Endodermal cell (in vitro differentiated cells): Measurements from ENCODE around the gene ENDOV. TPM values are rescaled to one million over a fixed set of nuclear protein-coding genes. Genes with fewer than 3 reads are reported as not detected.

ENCODE experiments used
- DNase-seq: peaks from one replicate; pipeline ENCODE4 v3.0.0-alpha.2; 2017
- H3K27ac ChIP-seq: 2 replicates; pipeline ENCODE4 v1.5.1; 2013; ENCODE audit warnings: mild to moderate bottlenecking, low read depth, low read length, moderate library complexity
- H3K27me3 ChIP-seq: 2 replicates; pipeline ENCODE4 v1.6.1; 2013; ENCODE audit warnings: mild to moderate bottlenecking, low read length, moderate library complexity; ENCODE audit not compliant: insufficient read depth, control insufficient read depth, poor library complexity, severe bottlenecking
- H3K36me3 ChIP-seq: 2 replicates; pipeline ENCODE4 v1.7.0; 2013; ENCODE audit warnings: mild to moderate bottlenecking, low read length, moderate library complexity; ENCODE audit not compliant: control insufficient read depth, insufficient read depth
- H3K4me1 ChIP-seq: one replicate; pipeline ENCODE4 v1.7.0; 2013; ENCODE audit warnings: low read length; ENCODE audit not compliant: control insufficient read depth, insufficient read depth
- H3K4me3 ChIP-seq: 2 replicates; pipeline ENCODE4 v1.5.1; 2013; ENCODE audit warnings: mild to moderate bottlenecking, low read length, moderate library complexity
- H3K9ac ChIP-seq: 2 replicates; pipeline ENCODE4 v1.6.1; 2013; ENCODE audit warnings: mild to moderate bottlenecking, low read length, moderate library complexity; ENCODE audit not compliant: poor library complexity, severe bottlenecking; ENCODE audit errors: extremely low read depth
- H3K9me3 ChIP-seq: 2 replicates; pipeline ENCODE4 v1.6.1; 2013; ENCODE audit warnings: mild to moderate bottlenecking, low read length, moderate library complexity; ENCODE audit not compliant: control insufficient read depth
- H3K27ac Mint-ChIP-seq: 2 replicates; pipeline ENCODE4 v1.8.0; 2020; ENCODE audit warnings: mixed read lengths
- H3K27me3 Mint-ChIP-seq: 2 replicates; pipeline ENCODE4 v1.8.0; 2021; ENCODE audit warnings: mild to moderate bottlenecking, mixed read lengths; ENCODE audit not compliant: insufficient read depth
- H3K36me3 Mint-ChIP-seq: 2 replicates; pipeline ENCODE4 v1.8.0; 2020; ENCODE audit warnings: low read depth, mixed read lengths
- H3K4me1 Mint-ChIP-seq: 2 replicates; pipeline ENCODE4 v1.8.0; 2020; ENCODE audit warnings: mixed read lengths
- H3K4me3 Mint-ChIP-seq: 2 replicates; pipeline ENCODE4 v1.8.0; 2020; ENCODE audit warnings: mild to moderate bottlenecking, moderate library complexity, mixed read lengths
- H3K9me3 Mint-ChIP-seq: 2 replicates; pipeline ENCODE4 v1.8.0; 2020; ENCODE audit warnings: mild to moderate bottlenecking, mixed read lengths
- CTCF ChIP-seq: fragments of 200-600 bp; sonication (generic); conservative IDR thresholded peaks from 2 replicates; pipeline ENCODE4 v1.5.0; 2021; ENCODE audit warnings: antibody characterized with exemption, mild to moderate bottlenecking
- whole genome bisulfite sequencing, 2 experiments: methylation state at CpG; one replicate each; pipeline versions ENCODE4 v1.1.5 to v1.1.7; 2013; ENCODE audit warnings: missing lambda C conversion rate in 2 of 2, mixed read lengths in 1 of 2; ENCODE audit not compliant: insufficient coverage in 1 of 2, insufficient read length in 1 of 2; 5-methylcytosine and 5-hydroxymethylcytosine counted together
- total RNA-seq, 2 donors: library from RNA; stranded (reverse); fragmentation: NEBNext Ultra II Directional in 1 of 2; extraction: Animal tissue kit (Norgen Biotek cat#: 25700) in 1 of 2; gene quantifications; 2 replicates in 1 of 2; 3 replicates in 1 of 2; pipeline ENCODE4 v1.2.1, GENCODE V29; 2021

The ENDOV gene
- total RNA-seq, 2 donors from 2014 or later: 38.8 to 47.1 TPM

DNA sequence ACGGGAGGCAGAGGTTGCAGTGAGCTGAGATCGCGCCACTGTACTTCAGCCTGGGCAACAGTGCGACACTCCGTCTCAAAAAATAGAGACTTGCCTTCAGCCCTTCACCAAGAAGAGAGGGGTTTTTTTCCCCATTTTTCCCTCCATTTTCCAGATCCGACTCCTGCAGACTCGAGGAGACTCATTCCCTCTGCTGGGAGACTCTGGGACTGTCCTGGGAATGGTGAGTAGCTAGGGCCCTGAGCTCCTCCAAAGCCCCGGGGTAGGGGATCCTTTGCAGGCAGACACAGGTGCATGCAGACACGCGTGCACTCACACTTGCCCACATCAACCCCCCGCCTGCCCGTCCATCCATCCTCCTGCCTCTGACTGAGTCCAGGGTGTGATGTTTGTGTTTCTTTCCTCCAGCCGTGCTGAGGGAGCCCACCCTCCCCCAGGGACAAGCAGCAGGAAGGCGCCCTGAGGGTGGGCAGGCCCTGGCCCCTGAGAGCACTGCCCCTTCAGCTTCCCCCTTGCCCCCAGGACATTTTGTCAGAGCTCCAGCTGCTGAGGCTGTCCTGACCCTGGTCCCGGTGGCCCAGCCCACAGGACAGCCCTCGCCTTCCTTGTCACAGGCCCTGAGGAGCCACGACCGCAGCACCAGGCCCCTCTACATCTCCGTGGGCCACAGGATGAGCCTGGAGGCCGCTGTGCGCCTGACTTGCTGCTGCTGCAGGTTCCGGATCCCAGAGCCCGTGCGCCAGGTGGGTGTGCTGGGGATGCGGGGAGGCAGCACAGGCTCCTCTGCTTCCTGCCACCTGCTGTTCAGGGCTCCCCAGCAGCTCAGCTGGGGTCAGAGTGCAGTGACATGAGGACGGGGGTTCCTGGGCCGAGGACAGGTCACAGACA is 10.2 kb downstream of the ENDOV start:
- peaks cover 4% of the 10 kb centered on the region for H3K4me1 Mint-ChIP-seq
- H3K27me3 Mint-ChIP-seq: no peaks in the 10 kb centered on the region
- TF ChIP-seq CTCF: peak; percentile 40
- H3K36me3 ChIP-seq: peaks cover 1% of the 10 kb centered on the region
- DNase-seq: peak; percentile 78
- H3K36me3 Mint-ChIP-seq: peaks cover 4% of the 10 kb centered on the region
- H3K27me3 ChIP-seq: no peaks in the 10 kb centered on the region
- no peak overlapping the region for H3K27ac ChIP-seq
- no peak overlapping the region for H3K4me3 ChIP-seq
- H3K9me3 Mint-ChIP-seq: no peaks in the 10 kb centered on the region
- H3K27ac Mint-ChIP-seq: no peak overlapping the region
- peaks cover 5% of the 10 kb centered on the region for H3K4me1 ChIP-seq
- no peak overlapping the region for H3K9ac ChIP-seq
- no peak overlapping the region for H3K4me3 Mint-ChIP-seq
- no peaks in the 10 kb centered on the region for H3K9me3 ChIP-seq
- WGBS, 2 experiments: 91% methylated on average over 19 to 27 of the region's 27 CpGs

DNA sequence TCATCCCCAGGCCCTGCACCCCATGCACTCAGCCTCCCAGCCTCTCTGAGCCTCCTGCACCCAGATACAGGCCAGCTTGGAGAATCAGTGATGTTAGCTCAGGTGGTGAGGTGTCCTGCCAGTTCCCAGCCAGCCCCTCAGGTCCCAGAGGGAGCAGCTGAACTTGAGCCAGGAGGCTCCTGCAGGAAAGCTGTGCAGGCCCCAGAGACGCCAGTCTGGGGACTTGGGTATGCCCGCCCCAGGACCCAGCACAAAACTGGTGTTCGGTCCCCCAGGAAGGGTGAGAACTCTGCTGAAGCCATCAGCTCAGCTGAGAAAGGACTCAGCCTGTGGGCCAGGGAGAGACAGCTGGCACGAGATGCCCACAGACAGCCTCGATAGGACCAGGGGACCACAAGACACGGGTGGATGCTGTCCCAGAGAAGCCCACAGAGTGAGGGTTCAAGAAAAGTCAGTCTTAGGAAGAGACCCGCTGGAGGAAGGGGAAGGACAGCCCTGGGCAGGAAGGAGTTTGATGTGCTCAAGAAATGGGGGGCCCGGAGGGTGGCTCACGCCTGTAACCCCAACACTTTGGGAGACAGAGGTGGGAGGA is 11.0 kb downstream of the ENDOV start:
- Histone ChIP-seq H3K36me3 (no peaks in the 10 kb centered on the region), H3K4me1 (peaks cover 5% of the 10 kb centered on the region), H3K27me3 (no peaks in the 10 kb centered on the region), H3K4me3 (no peak overlapping the region), H3K9ac (no peak overlapping the region), H3K27ac (no peak overlapping the region), H3K9me3 (no peaks in the 10 kb centered on the region)
- no peak for TF ChIP-seq CTCF
- 90 to 99% methylated on average over 9 of the region's 9 CpGs for WGBS, 2 experiments
- no peak overlapping the region for H3K4me3 Mint-ChIP-seq
- H3K9me3 Mint-ChIP-seq: no peaks in the 10 kb centered on the region
- no peaks in the 10 kb centered on the region for H3K27me3 Mint-ChIP-seq
- no peak for DNase-seq
- H3K27ac Mint-ChIP-seq: no peak overlapping the region
- H3K36me3 Mint-ChIP-seq: no peaks in the 10 kb centered on the region
- H3K4me1 Mint-ChIP-seq: peaks cover 4% of the 10 kb centered on the region

GRCh38 chr17:80426671-80427326 is 11.8 kb downstream of the ENDOV start:
- peak; percentile 99 for TF ChIP-seq CTCF
- H3K27me3 Mint-ChIP-seq: no peaks in the 10 kb centered on the region
- no peaks in the 10 kb centered on the region for H3K9me3 ChIP-seq
- H3K27ac Mint-ChIP-seq: no peak overlapping the region
- H3K4me3 Mint-ChIP-seq: no peak overlapping the region
- H3K9ac ChIP-seq: no peak overlapping the region
- H3K4me1 ChIP-seq: peaks cover 5% of the 10 kb centered on the region
- H3K9me3 Mint-ChIP-seq: no peaks in the 10 kb centered on the region
- no peaks in the 10 kb centered on the region for H3K36me3 ChIP-seq
- H3K4me3 ChIP-seq: no peak overlapping the region
- peak; percentile 98 for DNase-seq
- 33 to 48% methylated on average over 15 to 24 of the region's 24 CpGs for WGBS, 2 experiments
- H3K36me3 Mint-ChIP-seq: no peaks in the 10 kb centered on the region
- H3K27ac ChIP-seq: no peak overlapping the region
- H3K27me3 ChIP-seq: no peaks in the 10 kb centered on the region
- H3K4me1 Mint-ChIP-seq: peaks cover 4% of the 10 kb centered on the region
